Skeletal muscle cell (primary cell): ENCODE measurements around the gene GIGYF2.

ENCODE experiments used
- DNase-seq: peaks from one replicate; pipeline ENCODE4 v3.0.0-alpha.2; 2010; ENCODE audit warnings: low read depth
- H3K4me3 ChIP-seq: 2 replicates; pipeline ENCODE4 v1.5.1; 2011; ENCODE audit warnings: low read depth, mild to moderate bottlenecking, control low read depth, low read length, moderate library complexity

The GIGYF2 gene

DNA sequence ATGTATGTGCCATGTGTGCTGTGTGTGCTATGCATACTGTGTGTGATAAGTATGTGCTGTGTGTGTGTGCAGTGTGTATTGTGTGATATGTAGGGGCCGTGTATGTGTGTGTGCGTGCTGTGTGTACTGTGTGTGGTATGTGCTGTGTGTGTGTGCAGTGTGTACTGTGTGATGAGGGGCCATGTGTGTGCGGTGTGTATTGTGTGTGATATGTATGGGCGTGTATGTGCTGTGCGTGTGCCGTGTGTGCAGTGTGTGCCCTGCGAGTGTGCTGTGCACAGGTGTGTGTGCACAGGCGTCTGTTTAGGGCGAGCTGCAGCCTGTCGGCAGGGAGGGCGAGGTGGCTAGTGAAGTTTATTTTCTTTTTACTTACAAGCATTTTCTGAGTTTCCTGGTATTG lies 189.0 kb downstream of the GIGYF2 start:
- H3K4me3 ChIP-seq, result no peak overlapping the region
- DNase-seq, result no peak

DNA sequence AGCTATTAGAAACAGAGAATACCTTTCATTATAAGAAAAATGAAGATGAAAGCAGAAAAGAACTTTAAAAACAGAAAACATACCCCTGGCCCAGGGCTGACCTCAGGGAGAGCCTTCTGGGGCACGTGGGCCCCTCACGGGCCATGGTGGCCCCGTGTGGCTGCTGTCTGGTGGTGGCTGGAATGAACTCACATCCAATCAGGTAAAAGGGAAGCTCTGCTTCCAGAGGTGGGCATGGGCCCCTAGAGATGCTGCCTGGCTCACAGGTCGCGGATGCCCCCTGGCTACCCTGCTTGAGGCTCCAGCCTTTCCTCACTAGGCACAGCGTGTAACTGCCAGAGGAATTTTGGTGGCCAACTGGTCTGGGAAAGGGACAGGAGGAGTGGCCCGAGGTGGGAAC lies 189.5 kb downstream of the GIGYF2 start:
- H3K4me3 ChIP-seq, result no peak overlapping the region
- no peak for DNase-seq

DNA sequence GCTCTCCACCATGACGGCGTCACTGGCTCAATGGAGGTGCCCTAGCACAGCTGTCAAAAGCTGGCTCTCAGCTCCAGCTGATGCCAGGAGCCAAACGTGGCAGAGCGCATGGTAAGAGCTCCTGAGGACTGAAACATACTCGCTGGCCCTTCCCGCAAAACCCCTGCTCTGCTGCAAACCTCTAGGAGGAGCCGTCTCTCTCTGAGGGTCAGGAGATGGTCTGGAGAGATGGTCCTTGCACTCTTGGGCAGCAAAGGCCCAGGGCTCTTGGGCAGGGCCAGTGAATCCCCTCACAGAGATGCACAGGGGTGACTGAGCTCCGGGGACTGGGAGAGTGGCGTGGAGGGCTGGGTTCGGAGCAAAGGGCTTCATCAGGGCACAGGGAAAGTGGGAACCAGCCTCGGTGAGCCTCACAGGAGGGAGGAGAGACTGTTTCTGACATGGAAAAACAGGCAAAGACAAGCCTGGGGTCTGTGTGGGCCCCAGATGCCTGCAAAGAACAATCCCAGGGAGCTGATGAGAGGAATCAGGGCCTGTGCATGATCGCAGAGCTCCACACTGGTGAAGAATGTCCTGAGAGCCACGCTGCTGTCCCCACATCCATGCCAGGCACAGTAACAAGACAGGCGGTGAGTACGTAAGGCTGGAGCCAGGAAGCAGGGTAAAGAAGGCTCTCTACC lies 190.2 kb downstream of the GIGYF2 start:
- no peak overlapping the region for H3K4me3 ChIP-seq
- DNase-seq, result no peak

DNA sequence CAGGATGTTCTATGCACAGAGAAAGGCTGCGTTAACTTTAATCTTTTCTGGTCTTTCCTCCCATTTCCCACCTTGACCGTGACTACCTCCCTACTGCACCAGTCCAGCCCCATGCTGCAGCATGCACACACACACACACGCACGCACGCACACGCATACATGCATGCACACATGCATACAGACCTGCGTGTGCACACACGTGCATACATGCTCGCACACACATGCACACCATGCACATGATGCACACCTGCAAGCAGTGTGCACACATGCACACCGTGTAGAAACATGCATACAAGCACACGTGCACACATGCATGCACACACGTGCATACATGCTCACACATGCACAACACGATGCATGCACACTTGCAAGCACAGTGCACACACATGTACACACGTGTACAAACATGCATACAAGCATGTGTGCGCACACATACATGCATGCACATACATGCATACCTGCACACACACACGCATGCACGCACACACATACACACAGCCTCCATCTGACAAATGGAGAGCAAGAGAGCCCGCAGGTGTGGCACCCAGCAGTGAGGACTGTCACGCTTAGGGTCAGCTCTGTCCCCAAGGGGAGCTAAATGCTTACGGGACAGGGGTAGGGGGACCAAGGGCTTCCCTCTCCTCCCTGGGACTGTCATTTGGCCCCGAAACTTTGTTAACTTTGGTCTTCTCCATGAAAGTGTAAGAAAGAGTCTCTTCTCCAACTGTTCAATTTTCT lies 191.1 kb downstream of the GIGYF2 start:
- DNase-seq, result no peak
- H3K4me3 ChIP-seq, result no peak overlapping the region

DNA sequence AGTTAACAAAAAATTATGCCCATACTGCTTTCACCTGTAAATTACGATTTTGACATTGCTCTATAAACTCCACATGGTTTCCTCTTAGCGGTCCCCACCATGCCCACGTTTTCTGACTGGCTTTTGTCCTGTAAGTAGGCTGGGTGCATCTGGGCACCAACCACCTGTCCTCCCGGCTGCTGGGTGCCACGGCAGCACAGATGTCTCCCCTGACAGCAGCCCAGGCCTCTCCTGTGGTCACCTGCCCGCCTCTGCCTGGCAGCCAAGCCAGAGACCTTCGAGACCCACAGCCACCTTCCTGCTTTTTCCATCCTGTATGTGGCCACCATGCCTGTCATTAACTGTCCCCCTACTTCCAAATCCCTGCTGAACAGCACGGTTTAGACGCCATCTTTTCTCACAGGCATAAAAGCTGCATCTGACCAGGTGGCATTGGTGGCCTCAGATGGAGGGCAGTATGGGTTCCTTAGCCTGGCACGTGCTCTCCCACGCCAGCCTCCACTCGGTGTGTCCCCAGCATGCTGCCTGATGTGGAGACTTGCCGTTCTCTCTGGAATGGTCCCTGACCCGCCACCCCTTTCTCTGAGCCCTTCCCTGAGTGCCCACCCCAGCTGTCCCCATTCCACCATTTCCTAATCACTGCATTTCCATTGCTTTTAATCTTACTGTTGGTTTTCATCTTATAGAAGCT lies 191.9 kb downstream of the GIGYF2 start:
- H3K4me3 ChIP-seq, result no peak overlapping the region
- DNase-seq, result no peak

DNA sequence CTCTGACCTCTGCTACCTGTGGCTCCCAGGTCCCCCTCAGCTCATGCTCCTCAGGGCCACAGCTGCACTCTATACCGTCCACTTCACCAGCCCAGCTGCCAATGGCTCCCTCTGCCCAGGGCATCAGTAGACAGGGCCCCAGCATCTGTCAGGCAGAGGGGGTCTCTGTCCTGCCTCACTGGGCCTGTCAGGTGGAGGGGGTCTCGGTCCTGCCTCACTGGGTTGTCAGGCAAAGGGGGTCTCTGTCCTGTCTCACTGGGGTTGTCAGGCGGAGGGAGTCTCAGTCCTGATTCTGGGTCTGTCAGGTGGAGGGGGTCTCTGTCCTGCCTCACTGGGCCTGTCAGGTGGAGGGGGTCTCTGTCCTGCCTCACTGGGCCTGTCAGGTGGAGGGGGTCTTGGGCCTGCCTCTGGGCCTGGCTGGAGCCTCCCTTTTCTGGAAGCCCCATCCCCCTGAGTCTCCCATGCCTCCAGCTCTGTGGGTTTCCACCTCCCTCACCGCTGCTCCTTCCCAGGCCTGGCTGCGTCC lies 192.8 kb downstream of the GIGYF2 start:
- no peak overlapping the region for H3K4me3 ChIP-seq
- no peak for DNase-seq

DNA sequence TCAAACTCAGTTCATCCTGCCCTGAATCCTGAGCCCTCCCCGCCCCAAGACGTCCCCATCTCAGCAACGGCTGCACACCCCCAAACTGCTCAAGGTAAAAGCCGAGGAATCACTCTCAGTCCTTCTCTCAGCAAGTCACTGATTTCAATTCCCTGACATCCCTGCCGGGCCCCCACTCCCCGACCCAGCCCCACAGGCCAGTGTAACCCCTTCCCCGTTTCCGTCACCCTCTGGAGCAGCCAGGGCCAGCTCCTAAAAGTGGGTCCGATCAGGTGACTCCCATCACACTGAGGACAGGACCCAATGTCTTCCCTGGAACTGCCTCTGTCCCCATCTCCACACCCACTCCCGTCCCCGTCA lies 193.4 kb downstream of the GIGYF2 start:
- no peak for DNase-seq
- no peak overlapping the region for H3K4me3 ChIP-seq

DNA sequence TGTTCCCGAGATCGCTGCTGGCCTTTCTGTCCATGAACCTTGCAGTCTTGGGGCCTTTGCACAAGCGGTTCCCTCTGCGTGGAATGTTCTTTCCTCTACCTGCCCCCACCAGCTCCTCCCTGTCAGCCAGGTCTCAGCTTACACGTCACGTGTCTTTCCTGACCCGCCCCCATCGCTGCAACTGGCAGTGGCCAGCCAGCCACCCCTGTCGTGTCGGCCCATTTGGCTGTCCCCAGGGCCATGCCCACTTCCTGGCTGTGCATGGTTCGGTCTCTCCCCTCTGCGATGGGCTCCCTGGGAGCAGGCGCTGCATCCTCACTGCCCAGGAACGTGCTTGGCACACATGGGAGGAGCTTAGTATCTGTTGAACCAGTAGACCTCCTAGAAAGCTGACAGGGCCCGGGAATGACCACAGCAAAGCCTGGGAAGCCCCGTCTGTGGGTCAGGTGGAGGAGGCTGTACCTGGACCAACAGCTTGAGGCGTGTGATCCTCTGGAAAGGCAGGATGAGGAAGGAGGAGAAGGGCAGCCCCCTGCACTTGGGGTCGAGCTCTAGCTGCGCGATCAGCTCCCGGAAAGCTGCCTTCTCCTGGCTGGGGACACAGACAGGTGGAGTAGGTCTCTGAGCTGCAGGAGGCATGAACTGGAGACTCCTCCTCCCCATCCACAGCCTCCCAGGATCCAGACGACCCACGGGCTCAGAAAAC lies 193.9 kb downstream of the GIGYF2 start:
- no peak overlapping the region for H3K4me3 ChIP-seq
- no peak for DNase-seq

DNA sequence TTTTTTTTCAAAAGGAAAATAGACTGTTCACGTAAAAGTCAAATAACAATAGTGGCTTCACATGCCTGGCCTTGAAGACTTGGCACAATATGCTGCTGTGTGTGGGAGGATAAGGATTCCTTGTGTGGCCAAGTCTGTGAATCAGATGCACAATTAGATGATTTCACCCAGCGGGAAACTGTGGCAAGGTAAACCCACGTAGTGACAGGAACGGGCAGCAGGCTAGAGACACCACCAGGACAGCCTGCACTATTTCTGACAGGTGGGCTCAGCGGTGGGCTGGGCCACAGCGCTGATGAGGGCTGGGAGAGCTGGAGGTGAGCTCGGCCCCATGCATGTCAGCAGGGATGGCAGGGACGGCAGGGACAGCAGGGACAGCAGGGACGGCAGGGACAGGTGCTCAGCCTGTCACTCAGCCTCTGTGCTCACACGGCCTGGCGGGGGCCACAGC lies 194.5 kb downstream of the GIGYF2 start:
- no peak overlapping the region for H3K4me3 ChIP-seq
- DNase-seq, result peak; percentile 53

DNA sequence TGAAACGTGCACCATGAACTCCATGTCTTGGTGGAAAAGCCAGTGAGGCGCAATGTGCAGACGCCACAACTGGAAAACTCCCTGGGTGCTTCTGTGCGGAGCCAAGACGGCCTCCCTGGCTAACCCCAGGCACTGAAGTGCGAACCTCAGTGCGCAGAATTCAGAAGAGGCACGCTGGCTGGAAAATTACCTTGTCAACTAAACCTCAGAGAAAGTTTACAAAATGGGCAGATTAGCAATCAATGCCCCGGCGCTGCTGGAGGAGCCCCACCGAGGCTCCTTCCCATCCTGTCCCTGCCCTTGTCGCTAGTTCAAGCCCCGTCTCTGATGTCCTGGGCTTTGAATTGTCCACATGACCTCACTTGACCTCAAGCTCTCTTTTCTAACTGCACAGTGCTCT lies 195.1 kb downstream of the GIGYF2 start:
- no peak for DNase-seq
- no peak overlapping the region for H3K4me3 ChIP-seq

DNA sequence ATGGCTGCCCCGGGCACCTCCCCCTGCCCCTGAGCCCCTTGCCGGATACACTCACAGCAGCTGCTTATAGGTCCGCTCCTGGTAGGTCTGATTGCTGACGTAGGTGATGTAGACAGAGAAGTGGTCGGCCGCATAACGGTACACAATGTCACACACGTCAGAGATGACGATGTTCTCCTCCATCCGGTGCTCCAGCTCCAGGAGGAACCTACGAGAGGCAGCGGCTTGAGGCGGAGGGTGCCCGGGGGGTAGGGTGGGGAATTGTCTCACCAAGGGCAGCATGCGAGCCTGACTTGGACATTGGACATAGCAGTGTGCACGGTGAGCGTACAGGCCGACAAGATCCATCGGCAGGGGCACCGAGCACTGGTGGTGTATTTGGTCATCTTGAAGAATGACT lies 195.7 kb downstream of the GIGYF2 start:
- H3K4me3 ChIP-seq, result no peak overlapping the region
- DNase-seq, result no peak

DNA sequence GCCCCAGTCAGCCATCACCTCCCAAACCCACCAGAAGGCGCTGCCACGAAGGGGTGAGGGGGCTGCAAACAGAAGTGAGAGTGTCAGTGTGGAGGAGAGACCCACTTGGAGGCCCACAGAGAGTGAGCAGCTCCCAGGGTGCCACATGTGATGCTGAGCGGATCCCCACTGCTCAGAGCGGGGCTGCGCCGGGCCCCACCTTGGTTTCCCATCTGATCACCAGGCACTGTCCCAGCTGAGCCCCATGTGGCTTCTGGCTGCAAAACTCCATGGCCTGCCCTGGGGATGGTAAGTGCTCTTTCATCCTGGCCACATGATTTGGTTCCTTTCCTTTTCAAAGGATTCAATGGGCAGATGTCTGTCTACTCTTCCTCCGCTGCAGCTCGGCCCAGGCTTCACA lies 196.7 kb downstream of the GIGYF2 start:
- H3K4me3 ChIP-seq, result no peak overlapping the region
- DNase-seq, result no peak

DNA sequence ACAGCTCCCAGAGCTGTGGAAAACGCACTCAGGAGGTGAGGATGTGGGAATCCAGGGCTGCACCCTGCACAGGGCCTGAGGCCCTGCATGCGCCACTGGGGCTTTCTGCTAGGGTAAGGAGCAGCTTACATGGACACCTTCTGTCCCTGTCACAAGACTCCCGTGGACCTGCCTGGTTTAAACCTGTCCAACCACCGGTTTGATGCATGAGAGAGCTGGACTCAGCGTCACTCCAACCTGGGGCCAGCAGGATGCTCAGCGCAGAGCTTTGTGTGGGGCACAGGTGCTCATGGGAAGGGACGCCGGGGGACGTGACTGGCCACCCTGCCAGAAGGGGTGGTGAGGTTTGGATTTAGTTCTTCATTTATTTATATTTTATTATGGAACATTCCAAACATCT lies 197.1 kb downstream of the GIGYF2 start:
- no peak for DNase-seq

DNA sequence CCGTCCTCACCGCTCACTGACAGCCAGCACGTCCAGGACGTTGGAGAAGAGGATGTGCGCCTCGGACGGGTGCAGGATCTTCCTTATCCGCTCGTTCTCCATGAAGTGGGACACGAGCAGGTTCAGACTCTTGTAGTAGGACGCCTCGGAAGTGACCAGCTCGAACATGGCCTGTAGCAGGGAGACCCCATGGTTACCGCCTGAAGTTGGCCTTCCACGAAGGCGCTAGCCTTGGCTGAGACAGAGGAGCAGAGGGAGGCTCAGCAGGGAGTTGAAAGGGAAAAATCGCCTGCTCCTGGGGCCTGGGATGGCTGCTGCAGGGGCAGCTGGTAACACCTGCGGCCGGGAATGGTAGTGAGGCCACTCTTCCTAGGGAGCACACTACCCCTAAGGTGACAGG lies 197.6 kb downstream of the GIGYF2 start:
- no peak overlapping the region for H3K4me3 ChIP-seq
- DNase-seq, result no peak

More for the DNA sequence above, 197.1 kb downstream of the GIGYF2 start:
- no peak overlapping the region for H3K4me3 ChIP-seq

DNA sequence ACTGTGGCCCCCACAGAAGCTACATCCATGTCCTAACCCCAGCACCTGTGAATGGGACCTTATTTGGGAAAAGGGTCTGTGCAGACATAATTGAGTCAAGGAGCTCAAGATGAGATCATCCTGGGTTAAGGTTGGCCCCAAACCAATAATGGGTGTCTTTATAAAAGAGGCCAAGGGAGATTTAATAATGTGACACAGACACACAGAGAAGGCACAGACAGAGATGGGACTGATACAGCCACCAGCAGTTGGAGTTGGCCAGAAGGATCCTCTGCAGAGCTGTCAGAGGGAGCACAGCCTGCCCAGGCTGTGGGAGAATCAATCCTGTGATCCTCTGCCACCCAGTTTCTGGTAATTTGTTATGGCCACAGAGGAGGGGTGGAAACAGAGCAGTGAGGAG lies 199.0 kb downstream of the GIGYF2 start:
- no peak overlapping the region for H3K4me3 ChIP-seq
- DNase-seq, result no peak

DNA sequence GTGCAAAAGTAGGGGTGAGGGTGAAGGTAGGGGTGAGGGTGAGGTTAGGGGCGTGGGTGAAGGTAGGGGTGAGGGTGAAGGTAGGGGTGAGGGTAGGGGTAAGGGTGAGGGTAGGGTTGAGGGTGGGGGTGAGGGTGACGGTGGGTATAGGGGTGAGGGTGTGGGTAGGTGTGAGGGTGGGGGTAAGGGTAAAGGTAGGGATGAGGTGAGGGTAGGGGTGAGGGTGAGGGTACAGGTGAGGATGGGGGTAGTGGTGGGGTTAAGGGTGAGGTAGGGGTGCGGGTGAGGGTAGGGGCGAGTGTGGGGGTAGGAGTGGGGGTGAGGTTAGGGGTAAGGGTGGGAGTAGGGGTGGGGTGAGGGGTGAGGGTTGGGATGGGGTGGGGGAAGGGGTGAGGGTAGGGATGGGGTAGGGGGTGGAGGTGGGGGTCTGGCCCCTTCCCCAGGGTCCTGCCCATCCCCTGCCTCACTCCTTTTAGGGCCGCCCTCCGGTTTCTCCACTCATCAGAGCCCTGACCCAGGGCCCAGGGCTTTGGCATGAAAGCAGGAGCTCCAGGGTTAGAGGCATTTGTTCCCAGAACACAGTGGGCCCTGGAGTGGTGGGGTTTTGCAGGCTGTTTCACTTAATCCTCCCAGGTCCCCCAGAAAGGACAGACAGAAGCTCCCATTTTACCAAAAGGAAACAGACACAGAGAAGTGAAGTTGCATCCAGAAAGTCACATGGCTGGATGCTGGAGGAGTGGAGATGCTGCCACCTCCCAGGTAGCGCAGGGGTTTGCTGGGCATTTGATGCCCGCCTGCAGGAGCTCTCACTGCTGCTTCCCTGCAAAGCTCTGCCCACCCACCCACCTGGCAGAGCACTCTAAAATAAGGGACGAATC lies 199.8 kb downstream of the GIGYF2 start:
- DNase-seq, result no peak
- H3K4me3 ChIP-seq, result no peak overlapping the region

DNA sequence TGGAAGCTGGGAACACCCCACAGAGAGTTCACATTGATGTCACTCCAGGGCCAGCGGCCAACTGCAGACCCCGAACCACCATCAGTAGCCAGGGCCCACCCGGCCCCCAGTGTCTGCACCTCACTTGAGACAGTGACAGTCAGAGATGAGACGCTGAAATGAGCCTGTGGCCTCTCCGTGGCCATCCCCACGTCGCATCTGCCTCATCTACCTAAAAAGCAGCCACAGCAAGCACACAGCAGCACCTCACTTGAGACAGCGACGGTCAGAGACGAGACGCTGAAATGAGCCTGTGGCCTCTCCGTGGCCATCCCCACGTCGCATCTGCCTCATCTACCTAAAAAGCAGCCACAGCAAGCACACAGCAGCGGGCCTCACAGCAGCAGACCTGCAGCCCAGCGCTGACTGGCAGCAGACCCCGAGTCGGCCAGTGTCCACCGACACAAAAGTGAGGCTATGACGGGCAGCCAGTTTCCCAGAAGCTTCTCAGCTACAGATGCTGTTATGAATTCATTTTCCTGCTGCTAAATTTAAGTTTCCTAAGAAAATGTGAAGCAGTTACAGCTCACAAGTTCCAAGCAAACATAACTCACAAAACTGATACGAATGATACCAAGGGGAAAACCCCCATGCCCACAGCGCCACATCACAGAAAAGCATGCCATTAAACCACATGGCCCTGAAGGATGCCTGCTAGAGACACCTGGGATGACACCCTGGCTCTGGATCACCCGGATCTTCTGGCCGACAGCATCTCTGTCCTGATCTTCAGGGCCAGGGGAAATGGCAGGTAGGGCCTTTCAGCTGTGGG lies 200.7 kb downstream of the GIGYF2 start:
- DNase-seq, result no peak
- no peak overlapping the region for H3K4me3 ChIP-seq
